IMR-90 (cell line): ENCODE results near the gene CDX1. TPM values are rescaled to one million over a fixed set of nuclear protein-coding genes. Genes with fewer than 3 reads are reported as not detected.

ENCODE experiments used
- ATAC-seq: fragments of 200-7000 bp; cut with Tn5 transposase; 2 replicates; pipeline ENCODE4 v1.9.1; 2020; ENCODE audit warnings: low read depth, mild to moderate bottlenecking, moderate library complexity
- BruUV-seq: library from RNA; stranded (reverse); fragments of 400-500 nt; replicated peaks from 2 replicates; lab custom pipeline; 2021; lab: Mats Ljungman, UMichigan
- CTCF ChIA-PET: fragments of 300-600 bp; formaldehyde crosslinking; extraction: SDS; loops from one replicate; lab custom pipeline; 2021; ENCODE audit warnings: antibody characterized with exemption; lab: Yijun Ruan, JAX
- POLR2A ChIA-PET: fragments of 300-600 bp; sonication (Branson Sonifier 250); formaldehyde crosslinking; loops from one replicate; lab custom pipeline; 2022; ENCODE audit warnings: antibody characterized with exemption; ENCODE audit not compliant: unreplicated experiment; lab: Charles Lee
- DNase-seq: peaks from one replicate; pipeline ENCODE4 v3.0.0; 2013
- H2AFZ ChIP-seq: replicated peaks from 2 replicates; pipeline ENCODE3; 2013; ENCODE audit warnings: low read length, mild to moderate bottlenecking; ENCODE audit not compliant: poor library complexity
- H2AK5ac ChIP-seq: 2 replicates; pipeline ENCODE4 v1.6.1; 2013; ENCODE audit warnings: low read depth, low read length, inconsistent platforms
- H2AK9ac ChIP-seq: replicated peaks from 2 replicates; pipeline ENCODE3; 2013; ENCODE audit warnings: mild to moderate bottlenecking, low read depth, low read length, moderate library complexity; ENCODE audit not compliant: poor library complexity
- H2BK120ac ChIP-seq: 2 replicates; pipeline ENCODE4 v1.6.1; 2013; ENCODE audit warnings: low read depth, low read length, inconsistent platforms
- H2BK15ac ChIP-seq: 3 replicates; pipeline ENCODE4 v1.6.1; 2013; ENCODE audit warnings: low read depth, low read length, inconsistent platforms
- H2BK20ac ChIP-seq: 2 replicates; pipeline ENCODE4 v1.6.1; 2013; ENCODE audit warnings: low read depth, mild to moderate bottlenecking, inconsistent platforms, low read length, moderate library complexity
- H2BK5ac ChIP-seq: 2 replicates; pipeline ENCODE4 v1.6.1; 2013; ENCODE audit warnings: mild to moderate bottlenecking, low read depth, low read length, inconsistent platforms; ENCODE audit not compliant: poor library complexity, severe bottlenecking
- H3K14ac ChIP-seq: replicated peaks from 2 replicates; pipeline ENCODE4 v1.6.1; 2013; ENCODE audit warnings: low read depth, low read length, inconsistent platforms
- H3K18ac ChIP-seq: 2 replicates; pipeline ENCODE4 v1.6.1; 2013; ENCODE audit warnings: low read depth, low read length, control low read depth
- H3K23ac ChIP-seq: 2 replicates; pipeline ENCODE4 v1.6.1; 2013; ENCODE audit warnings: low read depth, low read length, inconsistent platforms
- H3K27ac ChIP-seq: 2 replicates; pipeline ENCODE4 v1.5.1; 2013; ENCODE audit warnings: mild to moderate bottlenecking, control low read depth, low read length; ENCODE audit not compliant: insufficient read depth
- H3K27me3 ChIP-seq: 2 replicates; pipeline ENCODE4 v1.6.1; 2013; ENCODE audit warnings: low read length; ENCODE audit not compliant: control insufficient read depth, insufficient read depth
- H3K36me3 ChIP-seq: 2 replicates; pipeline ENCODE4 v1.6.1; 2013; ENCODE audit warnings: low read length, mixed read lengths; ENCODE audit not compliant: control insufficient read depth, insufficient read depth
- H3K4ac ChIP-seq: 2 replicates; pipeline ENCODE4 v1.6.1; 2013; ENCODE audit warnings: low read depth, low read length, inconsistent platforms
- H3K4me1 ChIP-seq: 2 replicates; pipeline ENCODE4 v1.6.1; 2013; ENCODE audit warnings: low read length, mixed read lengths; ENCODE audit not compliant: control insufficient read depth, insufficient read depth
- H3K4me2 ChIP-seq: 2 replicates; pipeline ENCODE4 v1.6.1; 2013; ENCODE audit warnings: low read depth, mild to moderate bottlenecking, control low read depth, low read length, moderate library complexity
- H3K4me3 ChIP-seq: 2 replicates; pipeline ENCODE4 v1.5.1; 2013; ENCODE audit warnings: low read depth, mild to moderate bottlenecking, control low read depth, low read length, moderate library complexity; ENCODE audit not compliant: insufficient read depth
- H3K56ac ChIP-seq: 2 replicates; pipeline ENCODE4 v1.6.1; 2013; ENCODE audit warnings: low read length, inconsistent platforms; ENCODE audit not compliant: insufficient read depth; ENCODE audit errors: extremely low read depth
- H3K79me1 ChIP-seq, 2 experiments: 2 replicates each; pipeline ENCODE4 v1.6.1; 2013; ENCODE audit warnings: low read length in 2 of 2, inconsistent platforms in 1 of 2, low read depth in 1 of 2
- H3K9ac ChIP-seq: 2 replicates; pipeline ENCODE4 v1.6.1; 2013; ENCODE audit warnings: low read depth, low read length, control low read depth
- H3K9me1 ChIP-seq: 2 replicates; pipeline ENCODE4 v1.6.1; 2013; ENCODE audit warnings: low read length, inconsistent platforms; ENCODE audit not compliant: insufficient read depth
- H3K9me3 ChIP-seq: 2 replicates; pipeline ENCODE4 v1.6.1; 2013; ENCODE audit warnings: low read length; ENCODE audit not compliant: control insufficient read depth, insufficient read depth
- H4K20me1 ChIP-seq: 2 replicates; pipeline ENCODE4 v1.6.1; 2013; ENCODE audit warnings: low read length, inconsistent platforms; ENCODE audit not compliant: insufficient read depth
- H4K5ac ChIP-seq: 2 replicates; pipeline ENCODE4 v1.6.1; 2013; ENCODE audit warnings: mild to moderate bottlenecking, low read depth, low read length, control low read depth
- H4K8ac ChIP-seq, 2 experiments: 2 replicates each; pipeline ENCODE4 v1.6.1; 2013; ENCODE audit warnings: low read depth in 2 of 2, low read length in 2 of 2, control low read depth in 1 of 2, inconsistent platforms in 1 of 2
- H4K91ac ChIP-seq: 2 replicates; pipeline ENCODE4 v1.6.1; 2013; ENCODE audit warnings: low read depth, low read length, inconsistent platforms; ENCODE audit not compliant: insufficient read depth
- BHLHE40 ChIP-seq: fragments of 150-350 bp; IDR thresholded peaks from 2 replicates; pipeline ENCODE4 v1.6.1; 2016; ENCODE audit warnings: mild to moderate bottlenecking, low read depth, low read length
- CTCF ChIP-seq: conservative IDR thresholded peaks from 2 replicates; pipeline ENCODE4 v1.5.1; 2012; ENCODE audit warnings: mild to moderate bottlenecking, low read depth, low read length, improper control_type of control experiment
- ELK1 ChIP-seq: fragments of 150-350 bp; IDR thresholded peaks from 2 replicates; pipeline ENCODE4 v1.6.1; 2016; ENCODE audit warnings: low read depth, mild to moderate bottlenecking, low read length, moderate library complexity, borderline replicate concordance
- FOS ChIP-seq: fragments of 150-350 bp; IDR thresholded peaks from 2 replicates; pipeline ENCODE4 v1.6.1; 2016; ENCODE audit warnings: low read depth, low read length
- MAFK ChIP-seq: IDR thresholded peaks from 2 replicates; pipeline ENCODE4 v1.6.1; 2012; ENCODE audit warnings: low read depth, low read length, improper control_type of control experiment
- MAZ ChIP-seq: IDR thresholded peaks from 2 replicates; pipeline ENCODE4 v1.6.1; 2012; ENCODE audit warnings: low read depth, mild to moderate bottlenecking, low read length, improper control_type of control experiment, moderate library complexity, borderline replicate concordance
- MXI1 ChIP-seq: IDR thresholded peaks from 2 replicates; pipeline ENCODE4 v1.6.1; 2012; ENCODE audit warnings: low read depth, mild to moderate bottlenecking, low read length, moderate library complexity, borderline replicate concordance
- POLR2A ChIP-seq: IDR thresholded peaks from 2 replicates; pipeline ENCODE4 v1.6.1; 2012; ENCODE audit warnings: mild to moderate bottlenecking, low read depth, low read length
- RAD21 ChIP-seq: IDR thresholded peaks from 2 replicates; pipeline ENCODE4 v1.6.1; 2012; ENCODE audit warnings: low read length, improper control_type of control experiment
- RCOR1 ChIP-seq: IDR thresholded peaks from 2 replicates; pipeline ENCODE4 v1.6.1; 2012; ENCODE audit warnings: mild to moderate bottlenecking, low read length, improper control_type of control experiment; ENCODE audit not compliant: insufficient replicate concordance
- RFX5 ChIP-seq: IDR thresholded peaks from 2 replicates; pipeline ENCODE4 v1.8.0; 2012; ENCODE audit warnings: low read depth, mild to moderate bottlenecking, low read length, moderate library complexity
- SMC3 ChIP-seq: fragments of 150-350 bp; IDR thresholded peaks from 2 replicates; pipeline ENCODE4 v1.6.1; 2016; ENCODE audit warnings: low read depth, mild to moderate bottlenecking, antibody characterized with exemption, low read length, moderate library complexity
- USF2 ChIP-seq: fragments of 150-350 bp; IDR thresholded peaks from 2 replicates; pipeline ENCODE4 v1.6.1; 2017; ENCODE audit warnings: mild to moderate bottlenecking, antibody characterized with exemption, low read length, low read depth
- WGBS, 2 experiments: methylation state at CpG; one replicate each; pipeline versions ENCODE4 v1.1.5 to v1.1.7; 2013; ENCODE audit warnings: missing lambda C conversion rate in 2 of 2; ENCODE audit not compliant: insufficient read length in 1 of 2; ENCODE audit errors: extremely low coverage in 2 of 2; 5-methylcytosine and 5-hydroxymethylcytosine counted together
- dilution Hi-C: fragments of 300-500 bp; cut with HindIII; formaldehyde crosslinking; loops from one replicate; pipeline ENCODE4 v1.14.3; 2018; ENCODE audit warnings: low sequenced_read_pairs; ENCODE audit not compliant: unreplicated experiment
- in situ Hi-C: fragments of 300-500 bp; cut with MboI; formaldehyde crosslinking; loops from 3 replicates; pipeline ENCODE4 v1.14.3; 2019; ENCODE audit warnings: low sequenced_read_pairs, inconsistent platforms, mixed read lengths
- intact Hi-C: fragments of 100-400 bp; cut with micrococcal nuclease; formaldehyde crosslinking; loops from 2 replicates; pipeline ENCODE4 v1.10.0; 2022
- polyA plus RNA-seq, 3 experiments: library from polyadenylated mRNA; depleted of rRNA; stranded (reverse); fragments of >200 nt; gene quantifications; 2 replicates each; pipeline ENCODE4 v1.2.3, GENCODE V29; 2012; ENCODE audit warnings: low replicate concordance in 1 of 3
- total RNA-seq: library from RNA; depleted of rRNA; stranded (reverse); fragments of >200 nt; gene quantifications from 2 replicates; pipeline ENCODE4 v1.2.3, GENCODE V29; 2012

The CDX1 gene
- total and polyA plus RNA-seq, 2 of the 4 experiments (the other 2 are of a cell fraction): 0.18 to 0.24 TPM

- peak; percentile 35; the same call in 1 of the 2 replicates for ATAC-seq
- Histone ChIP-seq H2AK9ac (no peak within 1 kb of the TSS), H3K56ac (no peak within 1 kb of the TSS), H3K36me3 (no peaks in the 10 kb centered on the region), H3K27ac (no peak within 1 kb of the TSS), H3K4me2 (no peak within 1 kb of the TSS; the same call in 1 of the 2 replicates), H3K23ac (0 out of 2 replicates have a peak within 1 kb of the TSS, but pooled peaks have one; percentile 25), H2BK120ac (no peak within 1 kb of the TSS), H2AK5ac (no peak within 1 kb of the TSS), H3K9ac (no peak within 1 kb of the TSS), H3K27me3 (peaks cover 90% of the 10 kb centered on the region), H3K79me1 (no peaks in the 10 kb centered on the region), H2BK20ac (no peak within 1 kb of the TSS), H4K8ac (no peak within 1 kb of the TSS), H3K4me1 (peaks cover 2% of the 10 kb centered on the region; the same call in 1 of the 2 replicates), H3K4ac (no peak within 1 kb of the TSS), H4K5ac (no peak within 1 kb of the TSS), H3K9me1 (peaks cover 4% of the 10 kb centered on the region; the same call in 1 of the 2 replicates), H4K20me1 (no peaks in the 10 kb centered on the region), H2AFZ (no peak within 1 kb of the TSS), H2BK5ac (no peak within 1 kb of the TSS), H4K91ac (no peak within 1 kb of the TSS), H3K4me3 (no peak within 1 kb of the TSS), H3K18ac (no peak within 1 kb of the TSS), H3K14ac (no peak within 1 kb of the TSS), H2BK15ac (no peak within 1 kb of the TSS), H3K9me3 (no peaks in the 10 kb centered on the region)
- no peak for TF ChIP-seq MXI1
- no peak for TF ChIP-seq USF2
- TF ChIP-seq FOS: no peak
- TF ChIP-seq RCOR1: no peak
- no peak for TF ChIP-seq BHLHE40
- TF ChIP-seq MAZ: no peak
- no peak for TF ChIP-seq RAD21
- no peak for TF ChIP-seq RFX5
- no peak for TF ChIP-seq CTCF
- TF ChIP-seq POLR2A: no peak
- no peak for TF ChIP-seq MAFK
- TF ChIP-seq SMC3: no peak
- no peak for TF ChIP-seq ELK1
- no TSS peak for BruUV-seq
- intact Hi-C loops (no loop called here), in situ Hi-C loops (no loop called here), dilution Hi-C loops (no loop called here)
- CTCF ChIA-PET: no interaction called here
- DNase-seq: no peak
- POLR2A ChIA-PET: no interaction called here
- 3% methylated on average over 40 of the region's 58 CpGs; no CpG with 5 or more reads in 1 of the 2 experiments for WGBS, 2 experiments
Measured at GRCh38 chr5:150189728-150190502, 23.3 kb downstream of the CDX1 start, which contains the start of gene SLC6A7. Gene SLC6A7, plus strand, starts transcription at chr5:150190062. Its CDS starts 266 bp downstream, at chr5:150190328.
